ENCODE results near the gene LCLAT1.
"Not testable (repeated sequence)": the region's sequence is repeated elsewhere in the genome, so short reads cannot be mapped to it uniquely, and the experiment has no call there.

LCLAT1 gene

GRCh38 chr2:30612371-30612770 is 165.3 kb downstream of the LCLAT1 start:
- DNase-seq: peak; percentile 46

GRCh38 chr2:30613001-30613400 is 166.0 kb downstream of the LCLAT1 start:
- peak; percentile 78 for DNase-seq

DNA sequence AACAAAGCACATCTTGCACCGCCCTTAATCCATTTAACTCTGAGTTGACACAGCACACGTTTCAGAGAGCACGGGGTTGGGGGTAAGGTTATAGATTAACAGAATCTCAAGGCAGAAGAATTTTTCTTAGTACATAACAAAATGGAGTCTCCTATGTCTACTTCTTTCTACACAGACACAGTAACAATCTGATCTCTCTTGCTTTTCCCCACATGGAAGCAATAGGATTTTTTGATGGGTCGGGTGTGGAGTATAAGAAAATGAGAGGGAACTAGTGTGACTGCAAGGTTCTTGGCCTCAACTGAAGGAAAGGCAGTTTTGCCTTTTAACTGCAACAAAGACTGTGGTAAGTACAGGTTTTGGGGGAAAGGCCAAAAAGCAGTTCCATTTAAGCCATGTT is 167.2 kb downstream of the LCLAT1 start:
- DNase-seq: not testable (repeated sequence)

DNA sequence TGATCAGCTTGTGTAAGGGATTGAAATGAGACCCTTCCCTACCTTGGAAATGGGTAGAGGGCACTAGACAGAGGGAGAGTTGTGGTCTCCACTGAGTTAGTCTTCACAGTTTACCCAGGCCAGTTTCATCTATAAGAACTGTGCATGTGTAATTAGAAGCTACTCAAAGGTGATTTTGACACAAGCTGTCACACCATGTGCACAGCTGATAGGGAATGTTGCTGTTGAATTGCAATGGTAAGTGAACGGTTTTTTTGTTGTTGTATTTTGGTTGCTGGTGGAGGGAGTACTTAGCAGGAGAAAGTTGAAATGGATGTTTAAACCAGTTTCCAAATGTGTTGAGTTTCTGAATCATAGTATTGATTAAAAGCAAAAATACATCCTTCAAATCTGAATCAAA is 168.9 kb downstream of the LCLAT1 start:
- no peak for DNase-seq

GRCh38 chr2:30620102-30620501 is 173.1 kb downstream of the LCLAT1 start:
- no peak for DNase-seq

- no peak for DNase-seq
These were observed 174.8 kb downstream of the LCLAT1 start for GRCh38 chr2:30621836-30622235.

DNA sequence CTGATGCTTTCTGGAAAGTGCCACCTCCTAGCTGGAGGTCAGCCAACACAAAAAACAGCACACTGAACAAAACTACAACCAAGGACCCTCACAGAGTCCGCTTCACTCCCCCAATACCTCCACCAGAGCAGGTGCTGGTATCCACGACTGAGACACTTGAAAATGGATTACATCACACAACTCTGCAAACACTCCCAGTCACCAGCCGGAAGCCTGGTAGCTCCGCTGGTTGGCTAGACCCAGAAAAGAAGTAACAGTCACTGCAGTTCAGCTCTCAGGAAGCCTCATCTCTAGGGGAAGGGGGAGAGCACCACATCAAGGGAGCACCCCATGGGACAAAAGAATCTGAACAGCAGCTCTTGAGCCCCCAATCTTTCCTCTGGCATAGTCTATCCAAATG is 175.4 kb downstream of the LCLAT1 start:
- no peak for DNase-seq

DNA sequence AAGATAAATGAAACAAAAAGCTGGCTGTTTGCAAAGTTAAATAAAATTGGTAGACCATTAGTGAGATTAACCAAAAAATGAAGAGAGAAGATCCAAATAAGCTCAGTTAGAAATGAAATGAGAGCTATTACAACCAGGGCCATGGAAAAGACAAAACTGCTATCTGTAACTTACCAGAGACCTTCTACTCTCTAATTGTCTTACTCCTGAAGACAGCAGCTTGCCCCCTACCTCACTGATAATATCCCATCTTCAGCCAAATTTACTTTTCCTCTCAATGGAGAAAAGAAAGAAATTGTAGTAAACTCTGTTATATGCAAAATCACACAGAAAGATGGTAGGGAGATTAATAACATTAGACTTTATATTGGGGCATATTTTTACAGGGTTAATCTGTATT is 178.2 kb downstream of the LCLAT1 start:
- no peak for DNase-seq

GRCh38 chr2:30625701-30626100 is 178.7 kb downstream of the LCLAT1 start:
- no peak for DNase-seq

DNA sequence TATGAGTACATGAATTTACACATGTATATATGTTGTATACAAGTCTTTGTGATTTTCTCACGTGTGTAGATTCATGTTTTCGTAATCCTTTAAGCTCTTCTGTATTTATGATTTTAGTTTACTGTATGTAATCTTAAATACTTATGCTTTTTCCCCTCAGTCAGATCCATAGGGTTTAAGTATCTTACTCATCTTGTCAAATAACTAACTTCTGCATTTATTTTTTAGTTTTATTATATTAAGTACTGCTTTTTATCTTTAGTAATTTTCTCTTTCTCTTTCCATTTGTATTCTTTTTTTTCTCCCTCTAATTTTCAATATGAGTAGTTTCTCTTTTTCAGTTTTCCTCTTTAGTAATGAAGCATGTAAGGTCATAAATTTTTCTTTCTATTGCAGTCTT is 179.4 kb downstream of the LCLAT1 start:
- DNase-seq: no peak

DNA sequence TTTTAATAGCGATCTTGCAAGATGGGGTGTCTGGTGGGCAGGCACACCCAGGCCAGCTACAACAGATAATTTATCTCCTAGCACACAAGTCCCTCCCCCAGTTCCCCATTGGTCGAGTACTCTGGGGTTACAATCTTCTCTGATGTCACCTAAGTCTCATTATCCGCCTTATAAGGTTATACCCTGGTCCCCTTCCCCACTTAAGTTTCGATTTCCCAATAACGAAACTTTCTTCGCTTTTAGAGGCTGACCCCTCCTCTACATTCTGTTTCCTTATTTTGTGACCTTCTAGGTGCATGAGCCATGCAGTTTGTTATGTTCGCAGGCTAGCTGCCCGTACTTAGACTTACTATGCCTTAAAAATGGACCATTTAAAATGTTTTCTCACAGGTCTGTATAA is 180.1 kb downstream of the LCLAT1 start:
- no peak for DNase-seq

GRCh38 chr2:30628341-30628740 is 181.3 kb downstream of the LCLAT1 start:
- DNase-seq: no peak

GRCh38 chr2:30629866-30630265 is 182.8 kb downstream of the LCLAT1 start:
- no peak for DNase-seq

DNA sequence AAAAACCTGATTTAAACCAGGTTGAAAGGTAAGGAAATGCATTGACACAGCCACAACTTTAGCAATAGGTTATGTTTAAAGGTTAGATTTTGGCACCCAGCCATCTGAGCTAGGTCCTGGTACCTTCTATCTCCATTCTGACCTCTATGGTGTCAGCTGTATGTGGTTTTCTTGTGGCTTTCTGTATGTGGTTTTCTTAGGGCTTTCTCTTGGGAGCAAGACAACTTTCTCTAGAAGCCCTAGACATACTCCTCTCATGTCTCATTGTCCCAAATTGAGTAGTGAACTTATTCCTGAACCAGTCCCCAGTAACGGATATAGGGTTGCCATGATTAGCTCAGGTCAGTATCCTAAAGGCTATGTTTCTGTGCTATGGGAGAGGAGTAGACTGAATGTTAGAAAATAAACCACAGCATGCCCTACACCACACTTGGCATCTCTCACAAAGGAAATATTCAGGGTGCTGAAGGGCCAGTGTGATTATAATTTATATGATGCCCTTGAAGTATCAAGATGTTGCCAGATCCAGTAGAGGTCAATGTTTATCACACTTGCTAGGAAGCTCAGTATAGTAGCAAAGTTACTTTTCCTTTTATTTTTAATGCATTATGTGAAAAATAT is 184.1 kb downstream of the LCLAT1 start:
- no peak for DNase-seq

DNA sequence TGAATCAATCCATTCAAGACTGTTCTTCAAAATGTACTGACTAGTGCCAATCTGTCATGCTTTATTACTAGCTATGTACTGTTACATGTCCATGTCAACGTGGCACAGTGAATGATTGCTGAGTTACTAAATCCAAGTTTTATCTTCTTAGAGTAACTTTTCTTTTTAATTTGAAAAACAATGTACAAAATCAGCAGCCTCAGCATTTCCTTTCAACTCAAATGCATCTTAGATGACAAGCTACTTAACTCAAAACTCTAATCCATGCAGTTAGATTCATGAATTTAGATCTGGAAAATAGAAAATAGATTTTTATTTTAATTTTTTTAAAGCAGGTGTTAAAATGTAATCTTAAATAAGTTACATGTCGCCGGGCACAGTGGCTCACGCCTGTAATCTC is 186.0 kb downstream of the LCLAT1 start:
- DNase-seq: no peak

GRCh38 chr2:30636311-30636710 is 189.3 kb downstream of the LCLAT1 start:
- no peak for DNase-seq

- DNase-seq: peak; percentile 53
These were observed 192.8 kb downstream of the LCLAT1 start for GRCh38 chr2:30639836-30640235.

DNA sequence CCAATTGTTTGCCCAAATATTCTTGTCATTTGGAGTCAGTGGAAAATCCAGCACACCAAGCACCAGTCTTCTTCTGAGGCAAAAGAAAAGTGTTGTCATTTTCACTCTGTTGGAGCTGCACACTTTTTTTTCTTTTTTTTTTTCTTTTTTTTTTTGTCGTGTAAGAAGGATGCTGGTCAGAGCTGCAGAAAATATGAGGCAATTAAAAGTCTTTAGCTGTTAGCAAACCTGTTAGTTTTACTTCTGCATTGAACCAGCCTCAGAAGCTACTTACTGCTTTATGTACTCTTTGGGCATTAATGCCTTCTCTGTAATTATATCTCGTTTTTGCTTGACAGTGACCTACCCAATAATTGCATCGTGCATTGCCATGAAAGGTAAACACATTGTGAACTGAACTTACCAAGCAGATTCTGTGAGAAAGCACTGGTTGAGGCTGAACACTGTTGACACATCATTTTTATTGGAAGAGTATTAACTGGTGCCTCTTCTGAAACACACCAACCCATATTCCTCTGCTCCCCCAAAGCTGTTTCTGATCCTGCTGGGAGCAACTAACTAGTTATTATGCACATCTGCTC is 194.8 kb downstream of the LCLAT1 start:
- peak; percentile 73 for DNase-seq

GRCh38 chr2:30643013-30643412 is 196.0 kb downstream of the LCLAT1 start:
- DNase-seq: not testable (repeated sequence)

DNA sequence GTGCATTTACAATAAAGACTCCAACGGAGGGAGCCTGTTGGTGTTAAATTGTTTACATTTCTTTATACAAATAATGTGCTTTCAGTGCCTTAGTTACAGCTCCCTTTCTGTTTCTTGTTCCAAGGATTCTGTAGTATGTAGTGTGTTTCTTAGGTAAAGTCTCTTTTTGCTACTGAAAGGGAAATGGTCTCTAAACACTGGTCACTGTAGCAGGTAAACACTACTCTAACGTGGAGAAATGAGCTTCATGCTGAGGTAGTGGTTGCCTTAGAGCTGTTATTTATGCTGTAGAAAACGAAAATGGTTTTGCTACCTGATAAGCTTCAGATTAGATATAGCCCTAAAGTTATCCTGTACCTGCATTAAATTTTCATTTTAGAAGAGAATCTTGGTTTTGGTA is 196.6 kb downstream of the LCLAT1 start:
- peak; percentile 29 for DNase-seq

DNA sequence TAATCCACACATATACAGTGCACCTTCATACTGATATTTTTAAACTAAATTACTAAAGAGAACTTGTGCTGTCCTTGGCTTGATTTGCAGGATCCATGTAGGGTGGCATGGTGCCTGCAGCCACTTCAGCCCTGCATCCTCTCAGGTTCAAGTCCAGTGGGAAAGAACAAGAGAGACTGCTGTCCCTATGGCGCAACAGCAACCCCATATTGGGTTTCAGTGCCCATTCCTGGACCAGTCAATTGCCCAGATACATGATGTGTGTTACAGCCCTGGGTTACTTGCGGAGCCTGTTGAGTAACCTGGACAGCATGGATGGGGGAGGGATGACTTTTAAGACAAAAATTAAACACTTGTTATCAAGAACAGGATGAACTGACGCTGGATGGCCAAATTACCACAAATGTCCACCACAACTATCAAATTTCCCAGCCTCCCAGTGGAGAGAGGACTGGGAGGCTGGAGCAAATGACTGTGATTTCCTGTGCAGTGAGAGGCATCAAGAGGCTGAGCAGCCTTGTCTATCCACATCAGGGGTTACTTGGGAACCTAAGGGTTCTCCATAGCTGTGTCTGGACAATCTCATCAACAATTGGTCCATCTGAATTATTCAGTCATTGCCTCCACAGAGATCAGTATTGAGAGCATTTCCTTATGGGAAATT is 198.2 kb downstream of the LCLAT1 start:
- no peak for DNase-seq

DNA sequence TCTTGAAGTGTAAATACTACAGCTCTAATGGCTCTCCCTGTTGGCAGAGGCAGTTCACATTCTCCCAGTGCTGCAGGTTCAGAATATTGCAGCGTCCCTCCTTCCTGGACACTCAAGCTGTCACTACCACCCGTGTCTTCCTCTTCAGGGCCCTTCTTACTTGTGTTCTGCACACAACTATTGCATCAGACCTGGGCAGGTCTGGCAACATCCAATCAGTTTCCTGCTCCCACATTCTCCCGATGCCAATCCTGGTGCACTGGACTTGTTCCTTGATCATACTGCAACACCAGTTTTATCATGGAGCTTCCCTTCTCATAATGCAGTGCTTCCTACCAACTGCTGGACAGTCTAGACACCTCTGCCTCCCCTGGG is 198.7 kb downstream of the LCLAT1 start:
- DNase-seq: no peak

DNA sequence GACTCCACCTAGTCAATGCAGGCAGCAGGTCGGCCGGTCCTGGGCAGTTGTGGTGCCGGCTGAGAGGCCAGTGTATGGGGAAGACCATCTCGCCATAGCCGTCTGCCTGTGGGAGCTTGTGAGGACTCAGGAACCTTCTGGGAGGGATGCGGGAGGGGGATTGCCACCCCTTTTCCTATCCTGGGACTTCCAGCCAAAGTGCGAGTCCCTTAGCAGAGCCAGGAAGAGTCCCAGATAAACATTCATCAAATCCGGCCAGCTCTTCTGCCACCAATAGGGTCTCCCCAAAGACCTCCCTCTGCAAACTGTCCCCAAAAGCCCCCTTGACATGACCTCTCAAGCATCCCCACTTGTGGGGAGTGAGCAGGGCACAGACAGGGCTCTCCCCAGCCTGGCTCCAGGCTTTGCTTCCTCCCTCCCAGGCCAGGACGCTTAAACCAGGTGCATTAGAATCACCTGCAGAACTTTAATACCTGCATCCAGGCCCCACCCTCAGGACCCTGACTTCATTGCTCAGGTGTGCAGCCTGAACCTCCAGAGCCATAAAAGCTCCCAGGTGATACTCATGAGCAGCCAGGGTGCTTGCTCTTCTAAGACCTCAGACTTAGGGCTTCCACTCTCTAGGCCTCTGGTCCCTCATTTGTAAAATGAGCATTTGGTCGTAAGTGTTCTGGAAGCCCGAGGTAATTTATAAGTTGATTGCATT is 200.9 kb downstream of the LCLAT1 start:
- no peak for DNase-seq

- no peak for DNase-seq
These were observed 202.2 kb downstream of the LCLAT1 start for GRCh38 chr2:30649278-30649677.
